SK-N-SH treated with all-trans-retinoic acid at 6 μM for 48 hours (cell line): ENCODE results near the gene SLC22A16.

ENCODE experiments used
- ATAC-seq: fragments of 200-7000 bp; cut with Tn5 transposase; 3 replicates; pipeline ENCODE4 v1.9.1; 2020; ENCODE audit warnings: mild to moderate bottlenecking, moderate library complexity
- ARNTL ChIP-seq: fragments of 450-650 bp; formaldehyde crosslinking; IDR thresholded peaks from 2 replicates; pipeline ENCODE4 v1.5.0; 2020; ENCODE audit warnings: low read depth, mild to moderate bottlenecking, moderate library complexity, borderline replicate concordance
- BACH2 ChIP-seq: fragments of 250-450 bp; sonication (Bioruptor Pico); IDR thresholded peaks from 2 replicates; pipeline ENCODE4 v1.9.0; 2021; ENCODE audit warnings: mild to moderate bottlenecking, borderline replicate concordance
- CREB5 ChIP-seq: fragments of 250-450 bp; sonication (Bioruptor Pico); IDR thresholded peaks from 2 replicates; pipeline ENCODE4 v1.5.1; 2020; ENCODE audit warnings: low read depth, mild to moderate bottlenecking, moderate library complexity
- CSRNP3 ChIP-seq: fragments of 250-450 bp; sonication (Bioruptor Pico); IDR thresholded peaks from 2 replicates; pipeline ENCODE4 v1.5.1; 2021; ENCODE audit warnings: mild to moderate bottlenecking, moderate library complexity
- ISL1 ChIP-seq: fragments of 250-450 bp; sonication (Bioruptor Pico); IDR thresholded peaks from 2 replicates; pipeline ENCODE4 v2.1.2; 2022; ENCODE audit warnings: mild to moderate bottlenecking, moderate library complexity
- OSR1 ChIP-seq: fragments of 250-450 bp; sonication (Bioruptor Pico); IDR thresholded peaks from 2 replicates; pipeline ENCODE4 v1.8.0; 2022; ENCODE audit warnings: moderate library complexity, mild to moderate bottlenecking, inconsistent platforms
- PATZ1 ChIP-seq: fragments of 250-450 bp; sonication (Bioruptor Pico); IDR thresholded peaks from 2 replicates; pipeline ENCODE4 v1.8.0; 2020; ENCODE audit warnings: mild to moderate bottlenecking, moderate library complexity, borderline replicate concordance
- POU6F1 ChIP-seq: fragments of 250-450 bp; sonication (Bioruptor Pico); IDR thresholded peaks from 2 replicates; pipeline ENCODE4 v1.8.0; 2021; ENCODE audit warnings: low read depth, mild to moderate bottlenecking, moderate library complexity, borderline replicate concordance
- PPARA ChIP-seq: fragments of 250-450 bp; sonication (Bioruptor Pico); IDR thresholded peaks from 2 replicates; pipeline ENCODE4 v1.5.0; 2020; ENCODE audit warnings: mild to moderate bottlenecking, borderline replicate concordance
- RARB ChIP-seq: fragments of 250-450 bp; sonication (Bioruptor Pico); IDR thresholded peaks from 2 replicates; pipeline ENCODE4 v1.8.0; 2021; ENCODE audit warnings: mild to moderate bottlenecking, moderate library complexity
- SNAI2 ChIP-seq: fragments of 250-450 bp; sonication (Bioruptor Pico); IDR thresholded peaks from 2 replicates; pipeline ENCODE4 v1.5.0; 2020; ENCODE audit warnings: mild to moderate bottlenecking, moderate library complexity
- TCF4 ChIP-seq: fragments of 250-450 bp; sonication (Bioruptor Pico); IDR thresholded peaks from 2 replicates; pipeline ENCODE4 v1.8.0; 2021; ENCODE audit warnings: mild to moderate bottlenecking, moderate library complexity, borderline replicate concordance
- TSHZ2 ChIP-seq: fragments of 250-450 bp; sonication (Bioruptor Pico); IDR thresholded peaks from 2 replicates; pipeline ENCODE4 v1.5.0; 2020; ENCODE audit warnings: mild to moderate bottlenecking, moderate library complexity
- ZC3H10 ChIP-seq: fragments of 250-450 bp; sonication (Bioruptor Pico); IDR thresholded peaks from 2 replicates; pipeline ENCODE4 v1.5.1; 2021; ENCODE audit warnings: mild to moderate bottlenecking, moderate library complexity
- ZFP30 ChIP-seq: fragments of 450-650 bp; formaldehyde crosslinking; IDR thresholded peaks from 2 replicates; pipeline ENCODE4 v1.5.0; 2022; ENCODE audit warnings: mild to moderate bottlenecking, moderate library complexity
- ZNF565 ChIP-seq: fragments of 450-650 bp; formaldehyde crosslinking; conservative IDR thresholded peaks from 2 replicates; pipeline ENCODE4 v1.5.0; 2020; ENCODE audit warnings: low read depth, mild to moderate bottlenecking, moderate library complexity
- ZNF70 ChIP-seq: fragments of 450-650 bp; formaldehyde crosslinking; IDR thresholded peaks from 2 replicates; pipeline ENCODE4 v1.5.0; 2020; ENCODE audit warnings: mild to moderate bottlenecking, moderate library complexity
- ZNF8 ChIP-seq: fragments of 450-650 bp; formaldehyde crosslinking; IDR thresholded peaks from 2 replicates; pipeline ENCODE4 v1.5.0; 2020; ENCODE audit warnings: mild to moderate bottlenecking, moderate library complexity

The SLC22A16 gene

GRCh38 chr6:110495949-110496348 is 19.5 kb upstream of the SLC22A16 start:
- ATAC-seq, result no peak
- TF ChIP-seq BACH2 (no peak), POU6F1 (CRISPR knock-in tag) (no peak), TCF4 (CRISPR knock-in tag) (no peak), SNAI2 (CRISPR knock-in tag) (no peak), ISL1 (CRISPR knock-in tag) (no peak), RARB (no peak), ZFP30 (CRISPR knock-in tag) (no peak), ZNF70 (no peak), ZNF565 (no peak), PPARA (CRISPR knock-in tag) (no peak), ARNTL (no peak), PATZ1 (no peak), ZC3H10 (CRISPR knock-in tag) (no peak), TSHZ2 (CRISPR knock-in tag) (no peak), ZNF8 (no peak)

- TF ChIP-seq CREB5 (CRISPR knock-in tag) (no peak), PPARA (CRISPR knock-in tag) (no peak), OSR1 (CRISPR knock-in tag) (no peak), PATZ1 (no peak), CSRNP3 (CRISPR knock-in tag) (no peak), BACH2 (no peak), POU6F1 (CRISPR knock-in tag) (no peak), ZFP30 (CRISPR knock-in tag) (no peak)
- TF ChIP-seq, all 23 proteins: peak for 0
- ATAC-seq, result no peak
These were observed 16.9 kb upstream of the SLC22A16 start for GRCh38 chr6:110493253-110493800.
